ENCODE data around the gene SHROOM2.
"Not testable (repeated sequence)": the region's sequence is repeated elsewhere in the genome, so short reads cannot be mapped to it uniquely, and the experiment has no call there.

The SHROOM2 gene

DNA sequence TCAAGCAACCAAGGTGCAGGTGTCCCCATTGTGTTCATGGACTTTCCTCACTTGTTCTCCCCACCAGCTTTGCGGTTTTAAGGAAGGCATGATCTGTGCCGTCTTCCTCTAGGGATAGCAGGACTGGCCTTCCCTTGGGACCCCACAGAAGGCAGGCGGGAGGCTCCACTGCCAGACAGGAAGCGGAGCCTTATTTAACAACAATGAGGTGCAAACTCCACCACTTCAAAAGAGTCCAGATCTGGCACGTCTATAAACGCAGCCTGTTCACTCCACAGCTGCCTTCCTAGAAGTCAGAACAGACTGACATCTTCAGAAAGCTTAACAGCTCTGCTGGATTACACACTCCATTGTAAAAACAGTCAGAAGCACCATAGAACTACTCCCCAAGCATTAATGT is 18.9 kb upstream of the SHROOM2 start:
- DNase-seq = no peak
- H3K9me3 ChIP-seq (replicated peaks; ENCODE audit: insufficient read depth, low read length) = no peaks in the 10 kb centered on the region
- no peak overlapping the region for H3K9ac ChIP-seq (ENCODE audit: low read length)
- H3K9me2 ChIP-seq (replicated peaks; ENCODE audit: insufficient read depth, low read length) = no peaks in the 10 kb centered on the region
- no peak overlapping the region for H3K4me2 ChIP-seq (ENCODE audit: low read depth, low read length)
- H3K36me3 ChIP-seq (replicated peaks; ENCODE audit: insufficient read depth, low read length) = no peaks in the 10 kb centered on the region
- no peaks in the 10 kb centered on the region for H3K4me1 ChIP-seq (ENCODE audit: low read length)
- no peak overlapping the region for H3K4me3 ChIP-seq (ENCODE audit: low read length)
- no peaks in the 10 kb centered on the region; the same call in 1 of the 2 replicates for H3K27me3 ChIP-seq (replicated peaks; ENCODE audit: insufficient read depth, low read length)
- H3K79me2 ChIP-seq (ENCODE audit: low read length) = no peaks in the 10 kb centered on the region
- TF ChIP-seq, protein P1, sequence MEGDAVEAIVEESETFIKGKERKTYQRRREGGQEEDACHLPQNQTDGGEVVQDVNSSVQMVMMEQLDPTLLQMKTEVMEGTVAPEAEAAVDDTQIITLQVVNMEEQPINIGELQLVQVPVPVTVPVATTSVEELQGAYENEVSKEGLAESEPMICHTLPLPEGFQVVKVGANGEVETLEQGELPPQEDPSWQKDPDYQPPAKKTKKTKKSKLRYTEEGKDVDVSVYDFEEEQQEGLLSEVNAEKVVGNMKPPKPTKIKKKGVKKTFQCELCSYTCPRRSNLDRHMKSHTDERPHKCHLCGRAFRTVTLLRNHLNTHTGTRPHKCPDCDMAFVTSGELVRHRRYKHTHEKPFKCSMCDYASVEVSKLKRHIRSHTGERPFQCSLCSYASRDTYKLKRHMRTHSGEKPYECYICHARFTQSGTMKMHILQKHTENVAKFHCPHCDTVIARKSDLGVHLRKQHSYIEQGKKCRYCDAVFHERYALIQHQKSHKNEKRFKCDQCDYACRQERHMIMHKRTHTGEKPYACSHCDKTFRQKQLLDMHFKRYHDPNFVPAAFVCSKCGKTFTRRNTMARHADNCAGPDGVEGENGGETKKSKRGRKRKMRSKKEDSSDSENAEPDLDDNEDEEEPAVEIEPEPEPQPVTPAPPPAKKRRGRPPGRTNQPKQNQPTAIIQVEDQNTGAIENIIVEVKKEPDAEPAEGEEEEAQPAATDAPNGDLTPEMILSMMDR (IDR thresholded peaks at IDR 0.05; ENCODE audit: low read length) = no peak
- no peak for TF ChIP-seq EZH2phosphoT487 (IDR thresholded peaks at IDR 0.05; ENCODE audit: low read length)
- no peak overlapping the region for H3K27ac ChIP-seq (ENCODE audit: low read length)
- H2AFZ ChIP-seq (ENCODE audit: low read length) = no peak overlapping the region
- H3F3A ChIP-seq (ENCODE audit: insufficient read depth, low read length) = no peaks in the 10 kb centered on the region
- no peaks in the 10 kb centered on the region for H4K20me1 ChIP-seq (ENCODE audit: insufficient read depth, low read length)

DNA sequence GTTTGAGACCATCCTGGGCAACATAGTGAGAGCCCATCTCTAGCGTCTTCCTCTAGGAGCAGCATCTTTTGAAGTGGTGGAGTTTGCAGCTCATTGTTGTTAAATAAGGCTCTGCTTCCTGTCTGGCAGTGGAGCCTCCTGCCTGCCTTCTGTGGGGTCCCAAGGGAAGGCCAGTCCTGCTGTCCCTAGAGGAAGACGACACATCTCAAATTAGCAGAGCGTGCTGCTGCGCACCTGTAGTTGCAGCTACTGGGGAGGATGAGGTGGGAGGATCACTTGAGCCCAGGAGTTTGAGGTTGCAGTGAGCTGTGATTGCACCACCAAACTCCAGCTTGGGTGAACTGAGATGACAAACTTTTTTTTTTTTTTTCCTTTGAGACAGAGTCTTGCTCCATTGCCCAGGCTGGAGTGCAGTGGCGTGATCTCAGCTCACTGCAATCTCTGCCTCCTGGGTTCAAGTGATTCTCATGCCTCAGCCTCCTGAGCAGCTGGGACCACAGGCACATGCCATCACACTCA is 17.8 kb upstream of the SHROOM2 start:
- not testable (repeated sequence) for H3K4me1 ChIP-seq (ENCODE audit: low read length); H3F3A ChIP-seq (ENCODE audit: insufficient read depth, low read length); H3K79me2 ChIP-seq (ENCODE audit: low read length); H3K9ac ChIP-seq (ENCODE audit: low read length); DNase-seq; H4K20me1 ChIP-seq (ENCODE audit: insufficient read depth, low read length); H3K4me2 ChIP-seq (ENCODE audit: low read depth, low read length); H3K4me3 ChIP-seq (ENCODE audit: low read length); H3K27ac ChIP-seq (ENCODE audit: low read length); H2AFZ ChIP-seq (ENCODE audit: low read length); H3K27me3 ChIP-seq (replicated peaks; ENCODE audit: insufficient read depth, low read length); H3K9me3 ChIP-seq (replicated peaks; ENCODE audit: insufficient read depth, low read length); H3K9me2 ChIP-seq (replicated peaks; ENCODE audit: insufficient read depth, low read length); H3K36me3 ChIP-seq (replicated peaks; ENCODE audit: insufficient read depth, low read length)

DNA sequence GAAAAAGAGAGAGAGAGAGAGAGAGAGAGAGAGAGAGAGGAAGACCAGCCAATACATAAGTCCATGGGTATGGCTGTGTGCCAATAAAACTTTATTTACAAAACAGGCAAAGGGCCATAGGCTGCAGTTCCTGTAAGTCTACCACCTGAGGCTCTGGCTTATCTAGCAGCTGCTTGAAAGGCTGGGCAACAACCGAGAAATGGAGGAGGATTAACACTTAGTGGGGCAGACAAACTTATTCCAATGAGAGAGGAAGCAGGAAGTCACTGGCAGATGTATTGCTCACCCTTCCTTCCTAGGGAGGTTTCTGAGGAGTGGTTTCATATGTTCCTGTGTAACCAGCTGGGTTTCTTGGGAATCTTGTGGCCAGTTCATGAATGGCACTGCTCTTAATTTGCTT is 15.9 kb upstream of the SHROOM2 start:
- Histone ChIP-seq H3K4me3 (ENCODE audit: low read length) (no peak overlapping the region), H3K9ac (ENCODE audit: low read length) (no peak overlapping the region), H3K27ac (ENCODE audit: low read length) (no peak overlapping the region), H2AFZ (ENCODE audit: low read length) (no peak overlapping the region), H3K36me3 (replicated peaks; ENCODE audit: insufficient read depth, low read length) (no peaks in the 10 kb centered on the region), H3K79me2 (ENCODE audit: low read length) (no peaks in the 10 kb centered on the region), H3K9me2 (replicated peaks; ENCODE audit: insufficient read depth, low read length) (no peaks in the 10 kb centered on the region), H3K4me2 (ENCODE audit: low read depth, low read length) (no peak overlapping the region), H4K20me1 (ENCODE audit: insufficient read depth, low read length) (no peaks in the 10 kb centered on the region), H3K9me3 (replicated peaks; ENCODE audit: insufficient read depth, low read length) (no peaks in the 10 kb centered on the region), H3K4me1 (ENCODE audit: low read length) (peaks cover 4% of the 10 kb centered on the region), H3K27me3 (replicated peaks; ENCODE audit: insufficient read depth, low read length) (peaks cover 12% of the 10 kb centered on the region), H3F3A (ENCODE audit: insufficient read depth, low read length) (0 out of 2 replicates have a peak, but pooled peaks cover 3% of the 10 kb centered on the region)
- no peak for DNase-seq
- TF ChIP-seq EZH2 (optimal IDR thresholded peaks at IDR 0.05; ENCODE audit: low read depth, low read length) = no peak
- TF ChIP-seq, protein P1 (IDR thresholded peaks at IDR 0.05; ENCODE audit: low read length) = no peak

DNA sequence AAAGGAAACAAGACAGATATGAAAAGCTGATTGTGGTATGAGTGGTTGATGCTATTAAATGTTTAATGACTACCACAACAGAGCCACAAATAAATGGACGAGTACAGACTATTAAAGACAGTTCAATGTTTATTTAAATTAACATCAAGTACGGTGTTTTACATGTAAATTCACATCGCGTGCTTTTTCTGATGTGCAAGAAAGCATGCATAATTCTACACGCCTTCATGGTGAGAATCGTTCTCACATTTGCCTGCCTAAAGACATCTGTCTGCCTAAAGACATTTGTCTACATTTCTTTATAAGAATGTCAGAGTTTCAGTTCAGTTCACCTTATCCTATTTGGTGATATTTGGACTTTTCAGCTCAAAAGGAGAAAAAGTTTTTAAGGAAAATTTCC is 13.3 kb upstream of the SHROOM2 start:
- Histone ChIP-seq H3K4me1 (ENCODE audit: low read length) (peaks cover 14% of the 10 kb centered on the region), H3K36me3 (replicated peaks; ENCODE audit: insufficient read depth, low read length) (no peaks in the 10 kb centered on the region), H3K4me3 (ENCODE audit: low read length) (no peak overlapping the region), H3K27me3 (replicated peaks; ENCODE audit: insufficient read depth, low read length) (peaks cover 18% of the 10 kb centered on the region), H3K9ac (ENCODE audit: low read length) (no peak overlapping the region), H3K79me2 (ENCODE audit: low read length) (no peaks in the 10 kb centered on the region), H3K9me2 (replicated peaks; ENCODE audit: insufficient read depth, low read length) (no peaks in the 10 kb centered on the region), H3K4me2 (ENCODE audit: low read depth, low read length) (no peak overlapping the region), H4K20me1 (ENCODE audit: insufficient read depth, low read length) (no peaks in the 10 kb centered on the region), H3F3A (ENCODE audit: insufficient read depth, low read length) (peaks cover 5% of the 10 kb centered on the region; the same call in 1 of the 2 replicates), H2AFZ (ENCODE audit: low read length) (no peak overlapping the region), H3K27ac (ENCODE audit: low read length) (no peak overlapping the region), H3K9me3 (replicated peaks; ENCODE audit: insufficient read depth, low read length) (no peaks in the 10 kb centered on the region)
- no peak for DNase-seq
- TF ChIP-seq EZH2 (optimal IDR thresholded peaks at IDR 0.05; ENCODE audit: low read depth, low read length) (no peak), EZH2phosphoT487 (IDR thresholded peaks at IDR 0.05; ENCODE audit: low read length) (no peak)
- TF ChIP-seq, protein P1 (IDR thresholded peaks at IDR 0.05; ENCODE audit: low read length) = no peak
